ENCODE results near the gene SPRN. TPM values are rescaled to one million over a fixed set of nuclear protein-coding genes. Genes with fewer than 3 reads are reported as not detected.

Gene SPRN
- total RNA-seq, 1 donor from 2014 or later = 2.0 TPM

- H3K27ac Mint-ChIP-seq (ENCODE audit: unreplicated experiment) = no peak overlapping the region
- H3K4me1 Mint-ChIP-seq (ENCODE audit: low read depth, unreplicated experiment) = no peaks in the 10 kb centered on the region
- no peak for TF ChIP-seq CTCF (IDR thresholded peaks at IDR 0.05; ENCODE audit: partially characterized antibody, unreplicated experiment)
- H3K4me3 Mint-ChIP-seq (ENCODE audit: unreplicated experiment) = no peak overlapping the region
- no peak for DNase-seq
- H3K36me3 Mint-ChIP-seq (ENCODE audit: unreplicated experiment) = peaks cover 16% of the 10 kb centered on the region
- H3K27me3 Mint-ChIP-seq (ENCODE audit: unreplicated experiment) = peaks cover 3% of the 10 kb centered on the region
- H3K9me3 Mint-ChIP-seq (ENCODE audit: unreplicated experiment) = no peaks in the 10 kb centered on the region
Observed at GRCh38 chr10:133401981-133402725, 22.3 kb downstream of the SPRN start.

DNA sequence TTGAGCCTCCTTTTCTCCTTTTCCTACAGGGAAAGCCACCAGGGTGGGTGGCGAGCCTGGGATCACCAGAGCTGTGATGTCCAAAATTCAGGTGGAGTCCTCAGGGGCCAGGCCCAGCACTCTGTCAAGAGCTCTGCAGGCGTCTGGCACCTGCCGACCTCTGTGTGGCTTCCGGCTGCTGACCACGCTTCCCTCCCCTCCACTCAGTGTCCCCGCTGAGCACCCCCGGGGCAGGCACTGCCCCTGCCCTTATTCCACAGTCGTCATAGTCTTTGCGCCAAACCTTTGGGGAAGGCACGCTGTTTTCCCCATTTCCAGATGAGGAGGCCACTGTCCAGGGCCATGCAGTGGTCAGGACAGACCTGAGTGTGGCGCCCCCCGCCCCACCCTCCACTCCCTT, 22.9 kb downstream of the SPRN start:
- H3K9me3 Mint-ChIP-seq (ENCODE audit: unreplicated experiment) = no peaks in the 10 kb centered on the region
- H3K36me3 Mint-ChIP-seq (ENCODE audit: unreplicated experiment) = peaks cover 12% of the 10 kb centered on the region
- no peaks in the 10 kb centered on the region for H3K4me1 Mint-ChIP-seq (ENCODE audit: low read depth, unreplicated experiment)
- H3K4me3 Mint-ChIP-seq (ENCODE audit: unreplicated experiment) = no peak overlapping the region
- TF ChIP-seq CTCF (IDR thresholded peaks at IDR 0.05; ENCODE audit: partially characterized antibody, unreplicated experiment) = no peak
- H3K27ac Mint-ChIP-seq (ENCODE audit: unreplicated experiment) = no peak overlapping the region
- DNase-seq = no peak
- H3K27me3 Mint-ChIP-seq (ENCODE audit: unreplicated experiment) = peaks cover 3% of the 10 kb centered on the region

DNA sequence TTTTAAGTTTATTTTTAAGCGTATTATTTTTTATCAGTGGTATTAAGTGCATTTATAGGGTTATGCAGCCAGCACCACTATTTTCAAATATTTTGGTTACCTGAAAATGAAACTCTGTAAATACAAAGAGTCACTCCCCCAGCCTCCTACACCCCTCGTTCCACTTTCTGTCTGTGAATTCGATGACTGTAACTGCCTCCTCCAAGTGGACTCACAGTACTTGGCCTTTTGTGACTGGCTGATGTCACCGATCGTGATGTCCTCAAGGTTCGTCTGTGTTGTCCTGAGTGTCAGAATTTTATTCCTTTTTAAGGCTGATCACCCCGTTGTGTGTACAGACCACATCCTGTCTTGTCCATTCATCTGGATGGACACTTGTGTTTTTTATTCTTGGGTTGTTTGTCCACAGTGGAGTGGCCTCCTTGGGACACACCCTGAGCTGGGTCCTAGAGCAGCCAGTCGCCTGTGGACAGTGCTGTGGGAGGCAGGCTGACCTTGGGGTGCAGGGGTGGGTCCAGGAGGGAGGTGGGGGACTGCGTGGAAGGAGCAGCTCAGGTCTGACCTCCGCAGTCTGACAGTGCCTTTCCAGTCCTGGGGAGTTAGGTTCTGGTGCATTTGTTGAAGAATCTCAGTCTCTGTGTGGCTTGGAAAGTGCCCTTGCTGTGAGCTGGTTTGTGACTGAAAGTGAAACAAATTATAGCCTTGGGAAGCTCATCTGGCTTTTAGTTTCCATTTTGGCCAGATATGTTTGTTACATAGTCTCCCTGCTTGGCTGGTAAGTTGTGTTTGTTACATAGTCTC, 23.6 kb downstream of the SPRN start:
- no peak for DNase-seq
- Mint-ChIP-seq H3K36me3 (ENCODE audit: unreplicated experiment) (peaks cover 12% of the 10 kb centered on the region), H3K27ac (ENCODE audit: unreplicated experiment) (peak overlapping the region; percentile 40), H3K9me3 (ENCODE audit: unreplicated experiment) (no peaks in the 10 kb centered on the region), H3K27me3 (ENCODE audit: unreplicated experiment) (peaks cover 3% of the 10 kb centered on the region), H3K4me1 (ENCODE audit: low read depth, unreplicated experiment) (no peaks in the 10 kb centered on the region), H3K4me3 (ENCODE audit: unreplicated experiment) (no peak overlapping the region)
- no peak for TF ChIP-seq CTCF (IDR thresholded peaks at IDR 0.05; ENCODE audit: partially characterized antibody, unreplicated experiment)

GRCh38 chr10:133399123-133399601, 25.3 kb downstream of the SPRN start:
- TF ChIP-seq CTCF (IDR thresholded peaks at IDR 0.05; ENCODE audit: partially characterized antibody, unreplicated experiment) = no peak
- DNase-seq = no peak
- H3K4me3 Mint-ChIP-seq (ENCODE audit: unreplicated experiment) = no peak overlapping the region
- H3K9me3 Mint-ChIP-seq (ENCODE audit: unreplicated experiment) = peaks cover 3% of the 10 kb centered on the region
- H3K27me3 Mint-ChIP-seq (ENCODE audit: unreplicated experiment) = peaks cover 3% of the 10 kb centered on the region
- H3K36me3 Mint-ChIP-seq (ENCODE audit: unreplicated experiment) = peaks cover 12% of the 10 kb centered on the region
- no peak overlapping the region for H3K27ac Mint-ChIP-seq (ENCODE audit: unreplicated experiment)
- peaks cover 4% of the 10 kb centered on the region for H3K4me1 Mint-ChIP-seq (ENCODE audit: low read depth, unreplicated experiment)

GRCh38 chr10:133397938-133398337, 26.5 kb downstream of the SPRN start:
- Mint-ChIP-seq H3K27me3 (ENCODE audit: unreplicated experiment) (no peaks in the 10 kb centered on the region), H3K36me3 (ENCODE audit: unreplicated experiment) (peaks cover 6% of the 10 kb centered on the region)
- no peak for DNase-seq

More at GRCh38 chr10:133397938-133398337, 26.5 kb downstream of the SPRN start:
- peaks cover 7% of the 10 kb centered on the region for H3K9me3 Mint-ChIP-seq (ENCODE audit: unreplicated experiment)
- no peak overlapping the region for H3K4me3 Mint-ChIP-seq (ENCODE audit: unreplicated experiment)
- H3K27ac Mint-ChIP-seq (ENCODE audit: unreplicated experiment) = no peak overlapping the region
- TF ChIP-seq CTCF (IDR thresholded peaks at IDR 0.05; ENCODE audit: partially characterized antibody, unreplicated experiment) = no peak
- peaks cover 4% of the 10 kb centered on the region for H3K4me1 Mint-ChIP-seq (ENCODE audit: low read depth, unreplicated experiment)
